GM20000 (cell line): ENCODE data around the gene CSRP1.

Experiments used
- DNase-seq: peaks from one replicate; pipeline ENCODE4 v3.0.0; 2012; ENCODE audit warnings: low spot score
- CTCF ChIP-seq: IDR thresholded peaks from 2 replicates; pipeline ENCODE4 v1.5.1; 2012; ENCODE audit warnings: mild to moderate bottlenecking, control low read depth; ENCODE audit errors: extremely low read depth, missing control alignments

The CSRP1 gene

GRCh38 chr1:201490708-201491131 is 16.2 kb downstream of the CSRP1 start:
- no peak for TF ChIP-seq CTCF
- DNase-seq, result no peak

- no peak for DNase-seq
- no peak for TF ChIP-seq CTCF
These were observed 17.2 kb downstream of the CSRP1 start for GRCh38 chr1:201489643-201490261.

GRCh38 chr1:201488830-201489589 is 17.9 kb downstream of the CSRP1 start:
- no peak for TF ChIP-seq CTCF
- no peak for DNase-seq

- no peak for DNase-seq
- no peak for TF ChIP-seq CTCF
These were observed 19.2 kb downstream of the CSRP1 start for GRCh38 chr1:201487742-201488141.

GRCh38 chr1:201486187-201486586 is 20.7 kb downstream of the CSRP1 start:
- TF ChIP-seq CTCF, result no peak
- no peak for DNase-seq

GRCh38 chr1:201485184-201485774 is 21.6 kb downstream of the CSRP1 start:
- TF ChIP-seq CTCF, result no peak
- DNase-seq, result no peak

- TF ChIP-seq CTCF, result no peak
- DNase-seq, result no peak
These were observed 23.5 kb downstream of the CSRP1 start for GRCh38 chr1:201483373-201483949.
